Measurements from ENCODE around the gene LYRM4. TPM values are rescaled to one million over a fixed set of nuclear protein-coding genes. Genes with fewer than 3 reads are reported as not detected.

LYRM4 gene
- total and polyA plus RNA-seq, 9 of the 15 experiments (the other 6 are each of a cell fraction or from before 2014, with no cell fraction given) = 24.2 to 69.4 (median 41.8) TPM

- Histone ChIP-seq H3K9me1 (ENCODE audit: control insufficient read depth, insufficient read depth, low read length) (no peaks in the 10 kb centered on the region), H3K9ac (ENCODE audit: insufficient read depth in 1 of 2, low read depth in 2 of 2, low read length in 2 of 2) (no peak overlapping the region), H3K27me3 (ENCODE audit: control insufficient read depth in 2 of 2, insufficient read depth in 2 of 2, low read length in 2 of 2) (no peaks in the 10 kb centered on the region), H3K4me3 (no peak overlapping the region), H3K4me1 (replicated peaks in 1 of 2; ENCODE audit: control insufficient read depth in 2 of 2, insufficient read depth in 2 of 2, low read length in 2 of 2) (peaks cover 14 to 24% of the 10 kb centered on the region in 2 experiments; a peak in 4 of 5 replicates), H4K20me1 (replicated peaks; ENCODE audit: control insufficient read depth, insufficient read depth, low read length) (no peaks in the 10 kb centered on the region), H2AFZ (ENCODE audit: low read depth, low read length) (no peak overlapping the region), H3K36me3 (ENCODE audit: control insufficient read depth, insufficient read depth, low read length) (0 out of 3 replicates have a peak, but pooled peaks cover 4% of the 10 kb centered on the region), H3K27ac (ENCODE audit: extremely low read depth, low read depth, low read length) (no peak overlapping the region), H3K4me2 (ENCODE audit: insufficient read depth, low read length) (no peak overlapping the region), H3K9me3 (replicated peaks; ENCODE audit: control insufficient read depth, insufficient read depth, low read depth, low read length) (no peaks in the 10 kb centered on the region), H3K79me2 (ENCODE audit: control insufficient read depth, insufficient read depth, low read length) (peaks cover 51% of the 10 kb centered on the region)
- BruUV-seq (replicated peaks) = no TSS peak
- ATAC-seq (no peak), FAIRE-seq (no peak), DNase-seq (ENCODE audit: extremely low read depth in 1 of 4, low spot score in 3 of 4) (no peak)
- ChIA-PET CTCF (ENCODE audit: low intra/inter-chr PET ratio) (no interaction called here), POLR2A (interaction anchor here (2.5 kb wide), 1 partner anchor 8 kb away, joined by 6 read pairs; no protein-coding TSS in a partner anchor)
- TF ChIP-seq, protein P1, sequence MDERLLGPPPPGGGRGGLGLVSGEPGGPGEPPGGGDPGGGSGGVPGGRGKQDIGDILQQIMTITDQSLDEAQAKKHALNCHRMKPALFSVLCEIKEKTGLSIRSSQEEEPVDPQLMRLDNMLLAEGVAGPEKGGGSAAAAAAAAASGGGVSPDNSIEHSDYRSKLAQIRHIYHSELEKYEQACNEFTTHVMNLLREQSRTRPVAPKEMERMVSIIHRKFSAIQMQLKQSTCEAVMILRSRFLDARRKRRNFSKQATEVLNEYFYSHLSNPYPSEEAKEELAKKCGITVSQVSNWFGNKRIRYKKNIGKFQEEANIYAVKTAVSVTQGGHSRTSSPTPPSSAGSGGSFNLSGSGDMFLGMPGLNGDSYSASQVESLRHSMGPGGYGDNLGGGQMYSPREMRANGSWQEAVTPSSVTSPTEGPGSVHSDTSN (CRISPR knock-in tag; IDR thresholded peaks at IDR 0.05; ENCODE audit: low read depth) = no peak
- TF ChIP-seq, protein P1 (tag; conservative IDR thresholded peaks at IDR 0.05; ENCODE audit: low read depth) = 0 out of 2 replicates have a peak, but pooled peaks have one; percentile 24
- TF ChIP-seq MEIS2 (IDR thresholded peaks at IDR 0.05; ENCODE audit: partially characterized antibody) (peak; percentile 13), ZNF507 (tag; conservative IDR thresholded peaks at IDR 0.05) (no peak)
- intact Hi-C loops (cut with micrococcal nuclease) (no loop called here), in situ Hi-C loops (cut with MboI) (no loop called here)
- 46% methylated on average over 5 of the region's 5 CpGs for WGBS (ENCODE audit: insufficient coverage, low coverage, missing lambda C conversion rate)
These were observed 45.3 kb upstream of the LYRM4 start for GRCh38 chr6:5305968-5306626.

All from K562 (cell line).